SK-N-SH (cell line): ENCODE data around the gene OTOP1. TPM values are rescaled to one million over a fixed set of nuclear protein-coding genes. Genes with fewer than 3 reads are reported as not detected.
"Not testable (repeated sequence)": the region's sequence is repeated elsewhere in the genome, so short reads cannot be mapped to it uniquely, and the experiment has no call there.

ENCODE experiments used
- CTCF ChIA-PET: fragments of 300-600, 350-600 bp; formaldehyde crosslinking; extraction: SDS; loops from one replicate; lab custom pipeline; 2021; lab: Yijun Ruan, JAX
- POLR2A ChIA-PET: fragments of 350-600 bp; sonication (Branson Sonifier 250); formaldehyde crosslinking; extraction: SDS; loops from one replicate; lab custom pipeline; 2020; ENCODE audit warnings: antibody characterized with exemption, inconsistent platforms; lab: Yijun Ruan, JAX
- DNase-seq: peaks from one replicate; pipeline ENCODE4 v3.0.0; 2012
- H2AFZ ChIP-seq: fragments of 200-600 bp; sonication (generic); 2 replicates; pipeline ENCODE4 v1.8.1; 2016; ENCODE audit warnings: antibody characterized with exemption, mild to moderate bottlenecking, low read depth
- H3F3A ChIP-seq: fragments of 200-600 bp; sonication (generic); replicated peaks from 2 replicates; pipeline ENCODE3; 2016; ENCODE audit warnings: antibody characterized with exemption, mild to moderate bottlenecking; ENCODE audit not compliant: insufficient read depth
- H3K27ac ChIP-seq, 2 experiments: fragments of 200-500 bp in 1 of 2; fragments of 200-600 bp in 1 of 2; sonication (Bioruptor generic) in 1 of 2; sonication (generic), shearing (Covaris generic) in 1 of 2; 2 replicates each; pipeline versions ENCODE4 v1.5.1 to v1.6.1; 2014 to 2016; ENCODE audit warnings: low read depth in 2 of 2, inconsistent platforms in 1 of 2, low read length in 1 of 2, mild to moderate bottlenecking in 1 of 2, mixed read lengths in 1 of 2
- H3K27me3 ChIP-seq: fragments of 200-600 bp; sonication (generic), shearing (Covaris generic); 2 replicates; pipeline ENCODE4 v1.6.1; 2016; ENCODE audit warnings: mixed run types; ENCODE audit not compliant: insufficient read depth
- H3K36me3 ChIP-seq, 2 experiments: fragments of 200-500 bp in 1 of 2; fragments of 200-600 bp in 1 of 2; sonication (Bioruptor generic) in 1 of 2; sonication (generic) in 1 of 2; replicated peaks in 1 of 2; 2 replicates each; pipeline versions ENCODE3 to v1.5.1; 2014 to 2016; ENCODE audit warnings: low read length in 1 of 2, mild to moderate bottlenecking in 1 of 2; ENCODE audit not compliant: insufficient read depth in 2 of 2, control insufficient read depth in 1 of 2
- H3K4me1 ChIP-seq, 2 experiments: fragments of 200-500 bp in 1 of 2; fragments of 200-600 bp in 1 of 2; sonication (Bioruptor generic) in 1 of 2; sonication (generic), shearing (Covaris generic) in 1 of 2; 2 replicates each; pipeline versions ENCODE4 v1.5.1 to v1.6.1; 2014 to 2016; ENCODE audit warnings: low read depth in 1 of 2, low read length in 1 of 2, mixed run types in 1 of 2; ENCODE audit not compliant: insufficient read depth in 2 of 2, control insufficient read depth in 1 of 2
- H3K4me2 ChIP-seq: fragments of 200-600 bp; sonication (generic), shearing (Covaris generic); 2 replicates; pipeline ENCODE4 v1.6.1; 2017; ENCODE audit warnings: mixed run types
- H3K4me3 ChIP-seq, 2 experiments: fragments of 200-500 bp in 1 of 2; fragments of 200-600 bp in 1 of 2; sonication (Bioruptor generic) in 1 of 2; sonication (generic), shearing (Covaris generic) in 1 of 2; 2 replicates each; pipeline versions ENCODE4 v1.5.1 to v1.8.1; 2014 to 2016; ENCODE audit warnings: low read depth in 2 of 2, inconsistent platforms in 1 of 2, low read length in 1 of 2, mild to moderate bottlenecking in 1 of 2, mixed read lengths in 1 of 2, moderate library complexity in 1 of 2
- H3K79me2 ChIP-seq: fragments of 200-600 bp; sonication (generic); 2 replicates; pipeline ENCODE4 v1.8.1; 2017; ENCODE audit warnings: mild to moderate bottlenecking; ENCODE audit not compliant: insufficient read depth
- H3K9ac ChIP-seq: fragments of 200-600 bp; sonication (generic); 2 replicates; pipeline ENCODE4 v1.6.1; 2017; ENCODE audit warnings: mixed run types
- H3K9me2 ChIP-seq: fragments of 200-600 bp; sonication (generic); 2 replicates; pipeline ENCODE4 v1.6.1; 2017; ENCODE audit warnings: mixed run types
- H3K9me3 ChIP-seq: fragments of 200-600 bp; sonication (generic); 2 replicates; pipeline ENCODE4 v1.6.1; 2017; ENCODE audit warnings: mixed run types, mild to moderate bottlenecking, moderate library complexity
- H4K20me1 ChIP-seq: fragments of 200-600 bp; sonication (generic); 2 replicates; pipeline ENCODE4 v1.6.1; 2017; ENCODE audit warnings: mild to moderate bottlenecking, mixed run types; ENCODE audit not compliant: insufficient read depth
- CHD2 ChIP-seq: fragments of 150-350 bp; IDR thresholded peaks from 2 replicates; pipeline ENCODE4 v1.6.1; 2018; ENCODE audit warnings: low read length; ENCODE audit not compliant: partially characterized antibody
- EP300 ChIP-seq, 2 experiments: IDR thresholded peaks; 2 replicates each; pipeline versions ENCODE4 v1.4.0 to v1.6.1; 2012; ENCODE audit warnings: borderline replicate concordance in 1 of 2, low read depth in 1 of 2, low read length in 1 of 2
- FOSL2 ChIP-seq: IDR thresholded peaks from 2 replicates; pipeline ENCODE4 v1.4.0; 2012; ENCODE audit warnings: low read depth, mild to moderate bottlenecking, moderate library complexity, borderline replicate concordance
- FOXM1 ChIP-seq: IDR thresholded peaks from 2 replicates; pipeline ENCODE4 v1.4.0; 2012; ENCODE audit warnings: low read depth, mild to moderate bottlenecking
- GABPA ChIP-seq: IDR thresholded peaks from 2 replicates; pipeline ENCODE4 v1.4.0; 2012; ENCODE audit warnings: low read depth, mild to moderate bottlenecking
- GATA2 ChIP-seq: sonication (generic); formaldehyde crosslinking; IDR thresholded peaks from 2 replicates; pipeline ENCODE4 v1.5.0; 2020; ENCODE audit warnings: mild to moderate bottlenecking, missing genetic modification reagents
- JUND ChIP-seq: IDR thresholded peaks from 2 replicates; pipeline ENCODE4 v1.4.0; 2012
- MAX ChIP-seq: IDR thresholded peaks from 2 replicates; pipeline ENCODE4 v1.4.0; 2012; ENCODE audit warnings: low read depth
- NRF1 ChIP-seq: IDR thresholded peaks from 2 replicates; pipeline ENCODE4 v1.6.1; 2012; ENCODE audit warnings: low read depth, mild to moderate bottlenecking, low read length
- RXRA ChIP-seq: IDR thresholded peaks from 2 replicates; pipeline ENCODE4 v1.4.0; 2012; ENCODE audit warnings: low read depth, mild to moderate bottlenecking, borderline replicate concordance
- SMC3 ChIP-seq: IDR thresholded peaks from 2 replicates; pipeline ENCODE4 v1.6.1; 2012; ENCODE audit warnings: low read depth, low read length, improper control_type of control experiment
- TAF1 ChIP-seq: IDR thresholded peaks from 2 replicates; pipeline ENCODE4 v1.6.1; 2012; ENCODE audit warnings: low read depth, mild to moderate bottlenecking, low read length, moderate library complexity, borderline replicate concordance
- TCF12 ChIP-seq: IDR thresholded peaks from 2 replicates; pipeline ENCODE4 v1.4.0; 2012
- TEAD4 ChIP-seq: IDR thresholded peaks from 2 replicates; pipeline ENCODE4 v1.4.0; 2012; ENCODE audit warnings: mild to moderate bottlenecking, borderline replicate concordance; ENCODE audit not compliant: insufficient read depth
- YY1 ChIP-seq: IDR thresholded peaks from 2 replicates; pipeline ENCODE4 v1.4.0; 2012; ENCODE audit warnings: low read depth, mild to moderate bottlenecking
- WGBS: methylation state at CpG from one replicate; pipeline ENCODE4 v1.1.6; 2017; ENCODE audit warnings: low lambda C conversion rate; 5-methylcytosine and 5-hydroxymethylcytosine counted together
- polyA plus RNA-seq, 3 experiments: library from polyadenylated mRNA; depleted of rRNA; stranded (reverse); fragments of >200 nt; gene quantifications; 2 replicates each; pipeline ENCODE4 v1.2.3, GENCODE V29; 2012
- TF ChIP-seq, protein P1 (sequence below): IDR thresholded peaks from 2 replicates; pipeline ENCODE4 v1.4.0; 2012; ENCODE audit warnings: low read depth, borderline replicate concordance
- TF ChIP-seq, protein P2 (sequence below): IDR thresholded peaks from 2 replicates; pipeline ENCODE4 v1.6.1; 2012; ENCODE audit warnings: mild to moderate bottlenecking, low read depth, low read length, moderate library complexity

Gene OTOP1
- polyA plus RNA-seq, 1 of the 3 experiments (the other 2 are of a cell fraction): not detected

DNA sequence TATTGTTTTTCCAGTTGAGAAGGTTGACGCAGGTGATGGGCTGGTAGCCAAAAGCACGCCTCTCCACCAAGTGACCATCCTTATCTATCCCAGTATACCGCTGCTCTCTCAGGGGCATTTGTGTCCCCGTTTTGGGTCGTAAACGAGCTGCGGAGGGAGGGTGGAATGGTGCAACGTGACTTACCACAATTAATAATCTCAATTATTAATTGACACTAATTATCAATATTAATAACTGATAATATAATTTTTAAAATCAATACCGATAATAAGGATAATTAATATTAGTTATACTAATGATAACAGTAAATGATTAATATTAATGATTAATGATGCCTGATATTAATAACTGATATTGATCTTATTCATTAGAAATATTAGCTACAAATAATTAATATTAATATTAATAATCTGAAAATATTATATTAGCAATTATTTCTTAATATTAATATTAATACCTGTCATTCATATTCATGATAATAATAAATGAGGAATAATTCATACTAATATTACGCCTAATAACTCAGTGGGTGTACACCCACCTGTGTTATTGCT, 56.1 kb downstream of the OTOP1 start:
- CTCF ChIA-PET: interaction anchor here (1.0 to 1.1 kb wide), 2 partner anchors 12 to 157 kb away, joined by 3 read pairs; no protein-coding TSS in a partner anchor
- 11% methylated on average over 10 of the region's 10 CpGs for WGBS

GRCh38 chr4:4167981-4168780, 58.5 kb downstream of the OTOP1 start:
- CTCF ChIA-PET, H3F3A ChIP-seq, H3K79me2 ChIP-seq, H3K9me2 ChIP-seq, H3K4me2 ChIP-seq, H3K36me3 ChIP-seq, H3K27ac ChIP-seq, H3K4me3 ChIP-seq, POLR2A ChIA-PET, H4K20me1 ChIP-seq, DNase-seq, H3K9ac ChIP-seq, H2AFZ ChIP-seq, H3K9me3 ChIP-seq, H3K4me1 ChIP-seq: not testable (repeated sequence)
- peaks cover 35% of the 10 kb centered on the region; the same call in 1 of the 2 replicates for H3K27me3 ChIP-seq
- 13% methylated on average over 15 of the region's 19 CpGs for WGBS

More for the DNA sequence above, 56.1 kb downstream of the OTOP1 start:
- Histone ChIP-seq H3K27ac (no peak overlapping the region), H3K4me2 (no peak overlapping the region), H3F3A (no peaks in the 10 kb centered on the region), H3K9me2 (no peaks in the 10 kb centered on the region), H3K9ac (no peak overlapping the region), H3K79me2 (no peaks in the 10 kb centered on the region), H4K20me1 (no peaks in the 10 kb centered on the region), H3K4me3 (no peak overlapping the region), H3K9me3 (no peaks in the 10 kb centered on the region), H2AFZ (no peak overlapping the region), H3K36me3 (no peaks in the 10 kb centered on the region)
- POLR2A ChIA-PET: no interaction called here
- DNase-seq: no peak
- no peak for TF ChIP-seq TCF12
- TF ChIP-seq FOSL2: no peak
- TF ChIP-seq RXRA: no peak
- no peak for TF ChIP-seq GABPA
- TF ChIP-seq TAF1: no peak
- no peak for TF ChIP-seq SMC3
- TF ChIP-seq JUND: no peak
- TF ChIP-seq, protein P1, sequence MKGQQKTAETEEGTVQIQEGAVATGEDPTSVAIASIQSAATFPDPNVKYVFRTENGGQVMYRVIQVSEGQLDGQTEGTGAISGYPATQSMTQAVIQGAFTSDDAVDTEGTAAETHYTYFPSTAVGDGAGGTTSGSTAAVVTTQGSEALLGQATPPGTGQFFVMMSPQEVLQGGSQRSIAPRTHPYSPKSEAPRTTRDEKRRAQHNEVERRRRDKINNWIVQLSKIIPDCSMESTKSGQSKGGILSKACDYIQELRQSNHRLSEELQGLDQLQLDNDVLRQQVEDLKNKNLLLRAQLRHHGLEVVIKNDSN: no peak
- TF ChIP-seq FOXM1: no peak
- TF ChIP-seq, protein P2, sequence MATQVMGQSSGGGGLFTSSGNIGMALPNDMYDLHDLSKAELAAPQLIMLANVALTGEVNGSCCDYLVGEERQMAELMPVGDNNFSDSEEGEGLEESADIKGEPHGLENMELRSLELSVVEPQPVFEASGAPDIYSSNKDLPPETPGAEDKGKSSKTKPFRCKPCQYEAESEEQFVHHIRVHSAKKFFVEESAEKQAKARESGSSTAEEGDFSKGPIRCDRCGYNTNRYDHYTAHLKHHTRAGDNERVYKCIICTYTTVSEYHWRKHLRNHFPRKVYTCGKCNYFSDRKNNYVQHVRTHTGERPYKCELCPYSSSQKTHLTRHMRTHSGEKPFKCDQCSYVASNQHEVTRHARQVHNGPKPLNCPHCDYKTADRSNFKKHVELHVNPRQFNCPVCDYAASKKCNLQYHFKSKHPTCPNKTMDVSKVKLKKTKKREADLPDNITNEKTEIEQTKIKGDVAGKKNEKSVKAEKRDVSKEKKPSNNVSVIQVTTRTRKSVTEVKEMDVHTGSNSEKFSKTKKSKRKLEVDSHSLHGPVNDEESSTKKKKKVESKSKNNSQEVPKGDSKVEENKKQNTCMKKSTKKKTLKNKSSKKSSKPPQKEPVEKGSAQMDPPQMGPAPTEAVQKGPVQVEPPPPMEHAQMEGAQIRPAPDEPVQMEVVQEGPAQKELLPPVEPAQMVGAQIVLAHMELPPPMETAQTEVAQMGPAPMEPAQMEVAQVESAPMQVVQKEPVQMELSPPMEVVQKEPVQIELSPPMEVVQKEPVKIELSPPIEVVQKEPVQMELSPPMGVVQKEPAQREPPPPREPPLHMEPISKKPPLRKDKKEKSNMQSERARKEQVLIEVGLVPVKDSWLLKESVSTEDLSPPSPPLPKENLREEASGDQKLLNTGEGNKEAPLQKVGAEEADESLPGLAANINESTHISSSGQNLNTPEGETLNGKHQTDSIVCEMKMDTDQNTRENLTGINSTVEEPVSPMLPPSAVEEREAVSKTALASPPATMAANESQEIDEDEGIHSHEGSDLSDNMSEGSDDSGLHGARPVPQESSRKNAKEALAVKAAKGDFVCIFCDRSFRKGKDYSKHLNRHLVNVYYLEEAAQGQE: no peak
- no peak for TF ChIP-seq YY1
- TF ChIP-seq EP300 (IDR thresholded peaks at IDR 0.05; ENCODE audit: borderline replicate concordance in 1 of 2, low read depth in 1 of 2, low read length in 1 of 2): no peak
- TF ChIP-seq NRF1: no peak
- TF ChIP-seq GATA2: no peak
- no peak for TF ChIP-seq TEAD4
- no peak for TF ChIP-seq MAX
- no peak for TF ChIP-seq CHD2
- TF ChIP-seq, all 33 proteins: peak for 0
- H3K27me3 ChIP-seq: peaks cover 35% of the 10 kb centered on the region
- no peaks in the 10 kb centered on the region for H3K4me1 ChIP-seq

DNA sequence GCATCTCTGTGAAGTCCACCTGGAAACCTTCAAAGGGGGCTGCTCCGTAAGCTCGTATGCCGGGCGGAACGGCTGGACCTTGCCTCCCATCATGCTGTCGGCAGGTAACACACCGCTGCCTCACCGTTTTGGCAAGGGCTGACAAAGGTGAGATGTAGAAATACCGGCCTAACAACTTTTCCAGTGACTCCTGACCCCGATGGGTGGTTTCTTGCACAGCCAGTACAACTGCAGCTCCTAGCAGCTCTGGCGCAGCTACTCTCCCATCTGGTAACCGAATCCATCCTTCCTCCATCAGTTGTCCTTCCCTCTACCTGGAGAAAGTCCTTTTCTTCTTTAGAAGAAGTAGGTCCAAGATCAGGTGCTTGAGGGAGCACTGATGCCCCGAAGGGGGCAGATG, 59.7 kb downstream of the OTOP1 start:
- H3K4me2 ChIP-seq, CTCF ChIA-PET, DNase-seq, H3K9me2 ChIP-seq, H3K79me2 ChIP-seq, H3K27ac ChIP-seq, H3K4me3 ChIP-seq, H4K20me1 ChIP-seq, H3F3A ChIP-seq, H3K36me3 ChIP-seq, H3K9me3 ChIP-seq, H3K4me1 ChIP-seq, POLR2A ChIA-PET, H3K9ac ChIP-seq, H2AFZ ChIP-seq: not testable (repeated sequence)
- peaks cover 40% of the 10 kb centered on the region; the same call in 1 of the 2 replicates for H3K27me3 ChIP-seq
- WGBS: 19% methylated on average over 9 of the region's 13 CpGs
